Medulla oblongata (tissue), 1 donor: ENCODE results near the gene CHMP4A.
"Not testable (repeated sequence)": the region's sequence is repeated elsewhere in the genome, so short reads cannot be mapped to it uniquely, and the experiment has no call there.

ENCODE experiments used
- DNase-seq: peaks from one replicate; pipeline ENCODE4 v3.0.0-alpha.2; 2015; ENCODE audit errors: extremely low spot score

Gene CHMP4A

GRCh38 chr14:24247422-24247821 is 34.1 kb upstream of the CHMP4A start:
- no peak for DNase-seq

- DNase-seq: peak; percentile 17
These were observed 33.5 kb upstream of the CHMP4A start for GRCh38 chr14:24246765-24247212.

GRCh38 chr14:24245350-24245749 is 32.1 kb upstream of the CHMP4A start:
- not testable (repeated sequence) for DNase-seq

GRCh38 chr14:24243336-24243836 is 30.1 kb upstream of the CHMP4A start:
- DNase-seq: peak; percentile 37

GRCh38 chr14:24241829-24242443 is 28.6 kb upstream of the CHMP4A start:
- peak; percentile 96 for DNase-seq

GRCh38 chr14:24240110-24240918 is 27.0 kb upstream of the CHMP4A start:
- no peak for DNase-seq

- DNase-seq: no peak
These were observed 25.3 kb upstream of the CHMP4A start for GRCh38 chr14:24238527-24239037.

GRCh38 chr14:24238123-24238522 is 24.8 kb upstream of the CHMP4A start:
- DNase-seq: no peak

GRCh38 chr14:24237463-24237955 is 24.2 kb upstream of the CHMP4A start:
- DNase-seq: no peak

GRCh38 chr14:24236689-24237462 is 23.6 kb upstream of the CHMP4A start:
- DNase-seq: no peak

GRCh38 chr14:24235804-24236688 is 22.8 kb upstream of the CHMP4A start:
- DNase-seq: no peak

GRCh38 chr14:24234095-24235005 is 21.1 kb upstream of the CHMP4A start:
- no peak for DNase-seq

- no peak for DNase-seq
These were observed 20.2 kb upstream of the CHMP4A start for GRCh38 chr14:24233538-24233866.

GRCh38 chr14:24232645-24233537 is 19.6 kb upstream of the CHMP4A start, which contains the start of gene GMPR2:
Gene GMPR2, plus strand, starts transcription at chr14:24232929. Its CDS starts 325 bp downstream, at chr14:24233254.
- DNase-seq: no peak

- DNase-seq: peak; percentile 97
These were observed 18.9 kb upstream of the CHMP4A start, which contains the start of gene NEDD8 for GRCh38 chr14:24232121-24232644. Gene NEDD8, minus strand, starts transcription at chr14:24232367. Its CDS starts 100 bp downstream, at chr14:24232267.

GRCh38 chr14:24231263-24232120 is 18.2 kb upstream of the CHMP4A start:
- no peak for DNase-seq

- no peak for DNase-seq
These were observed 15.6 kb upstream of the CHMP4A start for GRCh38 chr14:24228902-24229301.
